Skeletal muscle tissue (tissue), 4 donors: ENCODE results near the gene TNS1. TPM values are rescaled to one million over a fixed set of nuclear protein-coding genes. Genes with fewer than 3 reads are reported as not detected.

Source experiments
- H3K27ac ChIP-seq: one replicate; pipeline ENCODE4 v1.7.0; 2013; ENCODE audit warnings: mild to moderate bottlenecking, low read depth, low read length, inconsistent platforms
- H3K27me3 ChIP-seq, 3 donors: one replicate each; pipeline ENCODE4 v1.7.0; 2013; ENCODE audit warnings: low read length in 3 of 3; ENCODE audit not compliant: control insufficient read depth in 3 of 3, insufficient read depth in 3 of 3
- H3K36me3 ChIP-seq, 3 donors: one replicate each; pipeline ENCODE4 v1.7.0; 2013; ENCODE audit warnings: low read length in 3 of 3; ENCODE audit not compliant: control insufficient read depth in 3 of 3, insufficient read depth in 3 of 3
- H3K4me1 ChIP-seq, 3 donors: one replicate each; pipeline ENCODE4 v1.7.0; 2013; ENCODE audit warnings: low read length in 3 of 3, mild to moderate bottlenecking in 3 of 3; ENCODE audit not compliant: control insufficient read depth in 3 of 3, insufficient read depth in 3 of 3
- H3K4me3 ChIP-seq, 3 donors: one replicate each; pipeline ENCODE4 v1.7.0; 2013; ENCODE audit warnings: low read length in 3 of 3
- H3K9ac ChIP-seq, 3 donors: one replicate each; pipeline ENCODE4 v1.7.0; 2013; ENCODE audit warnings: low read length in 3 of 3, mild to moderate bottlenecking in 3 of 3, moderate library complexity in 2 of 3, low read depth in 1 of 3
- H3K9me3 ChIP-seq, 3 donors: one replicate each; pipeline ENCODE4 v1.7.0; 2013; ENCODE audit warnings: low read length in 3 of 3; ENCODE audit not compliant: control insufficient read depth in 3 of 3
- total RNA-seq: library from RNA; depleted of rRNA; stranded (reverse); fragments of >200 nt; gene quantifications from one replicate; pipeline ENCODE4 v1.2.3, GENCODE V29; 2014
- donor health status: Osteomylitis.

The TNS1 gene
- total RNA-seq, 1 donor from 2014 or later: 73.1 TPM

- Histone ChIP-seq H3K36me3 (no peaks in the 10 kb centered on the region), H3K9ac (peak overlapping the region in 2 of 3 donors; percentile 19 to 50), H3K27ac (peak overlapping the region; percentile 87), H3K9me3 (no peaks in the 10 kb centered on the region), H3K4me1 (peaks cover 56 to 70% (median 70%) of the 10 kb centered on the region in 3 donors), H3K27me3 (peaks cover 0 to 3% (median 0%) of the 10 kb centered on the region in 3 donors), H3K4me3 (peak overlapping the region; percentile 4 to 45 (median 17))
These were observed 14.6 kb upstream of the TNS1 start for GRCh38 chr2:218017211-218018053.

DNA sequence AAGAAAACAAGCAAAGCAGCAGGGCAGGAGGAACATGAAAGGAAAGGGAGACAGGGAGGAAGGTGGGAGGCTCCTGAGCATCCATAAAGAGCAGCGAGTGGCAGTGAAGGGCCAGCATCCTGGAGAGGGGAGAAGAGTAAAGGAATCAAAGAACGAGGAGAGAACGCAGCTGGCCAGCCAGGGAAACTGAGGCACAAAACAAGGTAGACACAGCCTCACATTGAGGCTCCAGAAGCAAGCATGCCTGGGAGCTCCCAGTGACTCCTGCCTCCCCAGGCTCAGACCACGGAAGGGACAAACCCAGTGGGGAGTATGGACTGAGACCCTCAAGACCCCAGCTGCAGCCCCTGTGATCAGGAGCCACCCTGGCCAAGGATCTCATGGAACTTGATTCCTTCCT, 14.0 kb upstream of the TNS1 start:
- H3K4me3 ChIP-seq: no peak overlapping the region
- peak overlapping the region in 1 of 3 donors; percentile 50 for H3K9ac ChIP-seq
- H3K27me3 ChIP-seq: peaks cover 0 to 3% (median 0%) of the 10 kb centered on the region in 3 donors
- no peak overlapping the region for H3K27ac ChIP-seq
- H3K9me3 ChIP-seq: no peaks in the 10 kb centered on the region
- H3K36me3 ChIP-seq: no peaks in the 10 kb centered on the region
- peaks cover 50 to 66% (median 64%) of the 10 kb centered on the region in 3 donors for H3K4me1 ChIP-seq

- Histone ChIP-seq H3K27me3 (peaks cover 0 to 3% (median 0%) of the 10 kb centered on the region in 3 donors), H3K4me3 (no peak overlapping the region), H3K9ac (peak overlapping the region in 1 of 3 donors; percentile 16), H3K36me3 (no peaks in the 10 kb centered on the region), H3K9me3 (no peaks in the 10 kb centered on the region), H3K27ac (no peak overlapping the region), H3K4me1 (peaks cover 48 to 62% (median 61%) of the 10 kb centered on the region in 3 donors)
These were observed 13.1 kb upstream of the TNS1 start for GRCh38 chr2:218015586-218016521.

DNA sequence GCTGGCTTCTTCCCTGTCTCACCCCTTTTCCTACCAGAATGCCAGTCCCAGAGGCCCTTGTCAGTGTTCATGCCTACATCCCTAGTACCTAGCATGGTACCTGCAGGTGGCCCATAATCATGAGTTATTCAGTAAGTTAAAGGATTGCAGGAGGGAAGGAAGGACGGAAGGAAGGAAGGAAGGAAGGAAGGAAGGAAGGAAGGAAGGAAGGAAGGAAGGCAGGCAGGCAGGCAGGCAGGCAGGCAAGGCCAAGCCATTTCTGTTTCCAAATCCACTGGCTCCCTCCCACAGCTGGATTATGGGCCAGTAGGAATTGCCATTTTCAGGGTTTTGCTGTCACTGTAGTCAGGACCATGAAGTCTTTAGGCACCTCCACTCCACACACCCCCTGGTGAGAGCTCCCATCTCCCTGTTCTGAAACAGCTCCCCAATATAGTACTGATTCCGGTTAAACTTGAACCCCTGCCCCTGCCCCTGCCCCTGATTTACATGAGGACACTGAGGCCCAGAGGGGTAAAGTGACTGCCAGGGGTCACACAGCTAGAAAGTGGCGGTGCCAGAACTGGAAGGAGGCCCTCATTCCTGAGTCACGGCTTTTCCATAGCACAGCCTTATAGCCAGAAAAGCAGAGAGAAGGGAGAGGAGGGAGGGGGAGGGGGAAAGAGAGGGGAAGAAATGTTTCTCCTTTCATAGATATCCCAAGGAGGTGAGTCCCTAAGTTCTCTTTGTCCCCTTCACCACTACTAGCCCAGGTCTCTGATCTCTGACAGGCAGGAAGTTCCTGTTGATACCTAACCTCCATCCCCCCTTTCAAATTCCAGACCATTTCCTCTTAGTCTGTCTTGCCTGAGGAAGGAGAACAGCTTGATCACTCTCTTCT, 12.2 kb upstream of the TNS1 start:
- H3K27me3 ChIP-seq: peaks cover 0 to 3% (median 0%) of the 10 kb centered on the region in 3 donors
- H3K27ac ChIP-seq: no peak overlapping the region
- no peak overlapping the region for H3K4me3 ChIP-seq
- H3K36me3 ChIP-seq: no peaks in the 10 kb centered on the region
- peaks cover 43 to 59% (median 55%) of the 10 kb centered on the region in 3 donors for H3K4me1 ChIP-seq
- peak overlapping the region in 1 of 3 donors; percentile 4 for H3K9ac ChIP-seq
- no peaks in the 10 kb centered on the region for H3K9me3 ChIP-seq

DNA sequence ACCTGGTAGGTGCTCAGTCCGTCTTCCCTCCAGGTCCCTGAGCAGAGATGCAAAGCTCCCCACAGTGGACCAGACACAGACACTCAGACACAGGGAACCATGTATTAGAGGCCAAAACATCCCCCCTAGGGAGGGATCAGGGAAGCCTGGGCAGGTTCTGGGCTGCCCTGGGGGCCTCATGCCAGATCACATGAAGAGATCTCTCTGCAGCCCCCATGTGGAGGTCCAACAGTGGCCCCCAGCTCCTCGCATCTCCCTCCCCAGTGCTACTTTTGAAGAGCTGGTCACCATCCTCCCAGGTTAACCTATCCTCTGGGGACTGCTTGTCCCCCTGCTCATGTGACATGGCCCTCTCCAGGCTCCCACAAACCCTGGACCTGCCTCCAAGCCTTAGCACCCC, 10.5 kb upstream of the TNS1 start:
- no peak overlapping the region for H3K9ac ChIP-seq
- no peak overlapping the region for H3K4me3 ChIP-seq
- no peak overlapping the region for H3K27ac ChIP-seq
- no peaks in the 10 kb centered on the region for H3K36me3 ChIP-seq
- H3K9me3 ChIP-seq: no peaks in the 10 kb centered on the region
- peaks cover 40 to 51% (median 43%) of the 10 kb centered on the region in 3 donors for H3K4me1 ChIP-seq
- peaks cover 0 to 3% (median 0%) of the 10 kb centered on the region in 3 donors for H3K27me3 ChIP-seq

GRCh38 chr2:218012284-218012683, 9.5 kb upstream of the TNS1 start:
- H3K36me3 ChIP-seq: no peaks in the 10 kb centered on the region
- H3K9ac ChIP-seq: no peak overlapping the region
- H3K4me3 ChIP-seq: no peak overlapping the region
- peaks cover 36 to 49% (median 41%) of the 10 kb centered on the region in 3 donors for H3K4me1 ChIP-seq
- no peak overlapping the region for H3K27ac ChIP-seq
- H3K9me3 ChIP-seq: no peaks in the 10 kb centered on the region
- peaks cover 0 to 3% (median 0%) of the 10 kb centered on the region in 3 donors for H3K27me3 ChIP-seq

GRCh38 chr2:218011653-218012040, 8.9 kb upstream of the TNS1 start:
- Histone ChIP-seq H3K36me3 (no peaks in the 10 kb centered on the region), H3K9ac (peak overlapping the region in 1 of 3 donors; percentile 9), H3K27ac (no peak overlapping the region), H3K27me3 (peaks cover 0 to 3% (median 0%) of the 10 kb centered on the region in 3 donors), H3K9me3 (no peaks in the 10 kb centered on the region), H3K4me1 (peaks cover 30 to 48% (median 35%) of the 10 kb centered on the region in 3 donors), H3K4me3 (no peak overlapping the region)

DNA sequence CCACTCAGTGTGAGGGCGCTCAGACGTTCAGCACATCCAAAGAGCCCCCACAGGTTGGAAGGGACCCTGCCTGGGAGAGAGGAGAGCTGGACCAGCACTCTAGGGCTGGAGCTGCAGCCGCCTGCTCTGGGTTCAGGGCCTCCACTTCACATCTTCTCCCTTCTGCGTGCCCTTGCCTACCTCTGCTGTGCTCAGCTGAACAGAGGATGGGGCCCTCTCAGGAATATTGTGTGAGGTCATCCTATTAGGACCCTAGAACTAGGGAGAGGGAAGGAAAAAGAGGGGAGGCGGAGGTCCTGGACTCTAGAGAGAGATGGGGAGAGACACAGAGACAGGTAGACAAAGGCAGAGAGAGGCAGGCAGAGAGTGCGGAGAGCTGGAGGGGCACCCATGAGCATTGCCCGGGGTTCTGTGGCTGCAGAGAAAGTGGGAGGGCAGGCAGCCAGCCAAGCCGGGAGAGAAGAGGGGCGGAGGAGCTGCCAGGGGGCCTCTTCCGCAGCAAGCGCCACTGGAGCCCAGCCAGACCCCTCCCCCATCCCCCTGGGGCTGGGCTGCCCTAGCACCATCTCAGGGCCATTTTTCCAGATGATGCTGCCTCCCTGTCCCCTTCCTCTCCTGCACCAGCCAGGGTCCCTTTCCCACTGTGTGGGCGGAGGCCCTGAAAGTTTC, 8.3 kb upstream of the TNS1 start:
- H3K4me1 ChIP-seq: peaks cover 24 to 44% (median 30%) of the 10 kb centered on the region in 3 donors
- H3K27ac ChIP-seq: no peak overlapping the region
- peaks cover 0 to 3% (median 0%) of the 10 kb centered on the region in 3 donors for H3K27me3 ChIP-seq
- H3K4me3 ChIP-seq: peak overlapping the region in 2 of 3 donors; percentile 60 to 65
- H3K9me3 ChIP-seq: no peaks in the 10 kb centered on the region
- H3K9ac ChIP-seq: peak overlapping the region in 2 of 3 donors; percentile 20 to 60
- H3K36me3 ChIP-seq: peaks cover 0 to 1% (median 0%) of the 10 kb centered on the region in 3 donors
